HS-27A (cell line): Measurements from ENCODE around the gene ISOC2.

Experiments used
- DNase-seq: peaks from one replicate; pipeline ENCODE4 v3.0.0-alpha.2; 2012; ENCODE audit warnings: low read depth, missing footprints

ISOC2 gene

GRCh38 chr19:55489711-55490477, 28.5 kb upstream of the ISOC2 start:
- DNase-seq: no peak

- no peak for DNase-seq
These were observed 27.7 kb upstream of the ISOC2 start for GRCh38 chr19:55488986-55489710.

- DNase-seq: no peak
These were observed 26.7 kb upstream of the ISOC2 start, which contains the start of gene SSC5D for GRCh38 chr19:55487924-55488687. SSC5D (plus strand) TSS chr19:55488436; CDS start chr19:55488590, 154 bp downstream.

- peak; percentile 92 for DNase-seq
These were observed 25.8 kb upstream of the ISOC2 start for GRCh38 chr19:55486971-55487923.

GRCh38 chr19:55486043-55486970, 24.9 kb upstream of the ISOC2 start:
- DNase-seq: no peak

GRCh38 chr19:55485439-55486011, 24.1 kb upstream of the ISOC2 start:
- no peak for DNase-seq

GRCh38 chr19:55484593-55485438, 23.4 kb upstream of the ISOC2 start, which contains the start of gene NAT14:
NAT14 (plus strand) TSS chr19:55485188; CDS start chr19:55485709, 521 bp downstream.
- DNase-seq: no peak

- DNase-seq: no peak
These were observed 22.5 kb upstream of the ISOC2 start for GRCh38 chr19:55483706-55484592.

- no peak for DNase-seq
These were observed 21.7 kb upstream of the ISOC2 start for GRCh38 chr19:55482967-55483705.

- no peak for DNase-seq
These were observed 20.9 kb upstream of the ISOC2 start for GRCh38 chr19:55482156-55482961.

GRCh38 chr19:55481794-55482155, 20.3 kb upstream of the ISOC2 start:
- no peak for DNase-seq

GRCh38 chr19:55481148-55481793, 19.8 kb upstream of the ISOC2 start:
- no peak for DNase-seq

GRCh38 chr19:55479451-55480230, 18.2 kb upstream of the ISOC2 start:
- DNase-seq: no peak

GRCh38 chr19:55479045-55479444, 17.6 kb upstream of the ISOC2 start:
- no peak for DNase-seq

- no peak for DNase-seq
These were observed 16.9 kb upstream of the ISOC2 start for GRCh38 chr19:55478364-55478763.
